GM12892 (cell line): ENCODE data around the gene KCNJ6.

ENCODE experiments used
- POLR2A ChIP-seq: IDR thresholded peaks from 2 replicates; pipeline ENCODE4 v1.6.1; 2011; ENCODE audit warnings: low read depth, low read length, control low read depth
- POLR2AphosphoS5 ChIP-seq: IDR thresholded peaks from 2 replicates; pipeline ENCODE4 v1.6.1; 2011; ENCODE audit warnings: low read depth, low read length, control low read depth

GRCh38 chr21:37917612-37918011 is 1.4 kb upstream of the KCNJ6 start:
- TF ChIP-seq POLR2AphosphoS5 (no peak), POLR2A (no peak)
